K562 (cell line): Measurements from ENCODE around the gene MAMDC4. TPM values are rescaled to one million over a fixed set of nuclear protein-coding genes. Genes with fewer than 3 reads are reported as not detected.

ENCODE experiments used
- BRCA1 ChIP-seq, 2 experiments: fragments of 450-650 bp in 1 of 2; sonication (generic) in 1 of 2; formaldehyde crosslinking in 1 of 2; IDR thresholded peaks; 2 replicates each; pipeline versions ENCODE4 v1.5.0 to v1.6.1; 2017 to 2020; ENCODE audit warnings: mild to moderate bottlenecking in 1 of 2, missing genetic modification reagents in 1 of 2
- NCOR1 ChIP-seq: fragments of 450-650 bp; IDR thresholded peaks from 2 replicates; pipeline ENCODE4 v1.6.1; 2016; ENCODE audit warnings: mild to moderate bottlenecking, moderate library complexity
- OTX1 ChIP-seq: fragments of 450-650 bp; formaldehyde crosslinking; IDR thresholded peaks from 2 replicates; pipeline ENCODE4 v1.4.0; 2022; ENCODE audit warnings: mild to moderate bottlenecking
- PCBP1 ChIP-seq: fragments of 200-400 bp; formaldehyde crosslinking; IDR thresholded peaks from 2 replicates; pipeline ENCODE4 v1.6.1; 2018; ENCODE audit warnings: mild to moderate bottlenecking, low read depth, low read length; ENCODE audit not compliant: poor library complexity, severe bottlenecking
- PCBP2 ChIP-seq: fragments of 200-400 bp; formaldehyde crosslinking; IDR thresholded peaks from 2 replicates; pipeline ENCODE4 v1.6.1; 2018; ENCODE audit warnings: low read length, low read depth, mild to moderate bottlenecking, moderate library complexity; ENCODE audit not compliant: poor library complexity, severe bottlenecking
- SAP30 ChIP-seq: fragments of 200-600 bp; sonication (generic); IDR thresholded peaks from 2 replicates; pipeline ENCODE4 v1.6.1; 2012; ENCODE audit warnings: borderline replicate concordance, low read depth, mild to moderate bottlenecking, moderate library complexity, low read length, control low read depth, inconsistent platforms; ENCODE audit not compliant: insufficient read depth, poor library complexity, severe bottlenecking
- TAL1 ChIP-seq: fragments of 450-650 bp; IDR thresholded peaks from 2 replicates; pipeline ENCODE4 v1.6.1; 2016; ENCODE audit warnings: mild to moderate bottlenecking
- THRAP3 ChIP-seq: fragments of 450-650 bp; IDR thresholded peaks from 2 replicates; pipeline ENCODE4 v1.6.1; 2016; ENCODE audit warnings: mild to moderate bottlenecking, inconsistent platforms, borderline replicate concordance
- ZEB2 ChIP-seq: fragments of 450-650 bp; IDR thresholded peaks from 2 replicates; pipeline ENCODE4 v1.6.1; 2016
- ZNF121 ChIP-seq: sonication (generic); formaldehyde crosslinking; conservative IDR thresholded peaks from 2 replicates; pipeline ENCODE4 v1.8.0; 2022; ENCODE audit warnings: missing genetic modification reagents
- polyA plus RNA-seq, 8 experiments: library from polyadenylated mRNA; depleted of rRNA in 4 of 8; stranded (reverse) in 5 of 8; unstranded in 3 of 8; fragments of >200 nt; fragmentation: Nextera tagmentation in 2 of 8; fragmentation: Illumina TruSeq in 1 of 8; extraction: Ambion mirVana in 2 of 8; extraction: Trizol in 1 of 8; gene quantifications; 2 replicates each; pipeline versions ENCODE4 v1.2.1 to v1.2.3, GENCODE V29; 2011 to 2014; ENCODE audit warnings: inconsistent platforms in 1 of 8, missing spikeins in 1 of 8
- total RNA-seq, 7 experiments: library from RNA; depleted of rRNA in 6 of 7; stranded (reverse); fragments of >200 nt in 6 of 7; fragmentation: Illumina TruSeq in 2 of 7; extraction: Trizol in 2 of 7; gene quantifications; 2 replicates each; pipeline versions ENCODE4 v1.2.1 to v1.2.3, GENCODE V29; 2011 to 2021; ENCODE audit warnings: low replicate concordance in 1 of 7
- TF ChIP-seq, protein P1 (sequence below): fragments of 450-650 bp; IDR thresholded peaks from 2 replicates; pipeline ENCODE4 v1.6.1; 2016; ENCODE audit warnings: mild to moderate bottlenecking
- TF ChIP-seq, protein P2 (sequence below): sonication (generic); formaldehyde crosslinking; IDR thresholded peaks from 2 replicates; pipeline ENCODE4 v1.8.0; 2022; ENCODE audit warnings: mild to moderate bottlenecking, missing genetic modification reagents
- TF ChIP-seq, protein P3 (sequence below): fragments of 450-650 bp; IDR thresholded peaks from one replicate; pipeline ENCODE4 v1.6.1; 2018; ENCODE audit warnings: mild to moderate bottlenecking, moderate library complexity; ENCODE audit not compliant: partially characterized antibody
- TF ChIP-seq, protein P4 (sequence below): sonication (generic); formaldehyde crosslinking; IDR thresholded peaks from 2 replicates; pipeline ENCODE4 v1.5.0; 2020; ENCODE audit warnings: missing genetic modification reagents
- TF ChIP-seq, protein P5 (sequence below): sonication (generic); formaldehyde crosslinking; IDR thresholded peaks from 2 replicates; pipeline ENCODE4 v1.4.0; 2020; ENCODE audit warnings: mild to moderate bottlenecking, missing genetic modification reagents
- TF ChIP-seq, protein P6 (sequence below): fragments of 250-450 bp; sonication (Bioruptor Pico); IDR thresholded peaks from 2 replicates; pipeline ENCODE4 v1.5.0; 2021; ENCODE audit warnings: mild to moderate bottlenecking, borderline replicate concordance

MAMDC4 gene
- total and polyA plus RNA-seq, 9 of the 15 experiments (the other 6 are each of a cell fraction or from before 2014, with no cell fraction given) = 0.03 to 10.8 (median 1.5) TPM

DNA sequence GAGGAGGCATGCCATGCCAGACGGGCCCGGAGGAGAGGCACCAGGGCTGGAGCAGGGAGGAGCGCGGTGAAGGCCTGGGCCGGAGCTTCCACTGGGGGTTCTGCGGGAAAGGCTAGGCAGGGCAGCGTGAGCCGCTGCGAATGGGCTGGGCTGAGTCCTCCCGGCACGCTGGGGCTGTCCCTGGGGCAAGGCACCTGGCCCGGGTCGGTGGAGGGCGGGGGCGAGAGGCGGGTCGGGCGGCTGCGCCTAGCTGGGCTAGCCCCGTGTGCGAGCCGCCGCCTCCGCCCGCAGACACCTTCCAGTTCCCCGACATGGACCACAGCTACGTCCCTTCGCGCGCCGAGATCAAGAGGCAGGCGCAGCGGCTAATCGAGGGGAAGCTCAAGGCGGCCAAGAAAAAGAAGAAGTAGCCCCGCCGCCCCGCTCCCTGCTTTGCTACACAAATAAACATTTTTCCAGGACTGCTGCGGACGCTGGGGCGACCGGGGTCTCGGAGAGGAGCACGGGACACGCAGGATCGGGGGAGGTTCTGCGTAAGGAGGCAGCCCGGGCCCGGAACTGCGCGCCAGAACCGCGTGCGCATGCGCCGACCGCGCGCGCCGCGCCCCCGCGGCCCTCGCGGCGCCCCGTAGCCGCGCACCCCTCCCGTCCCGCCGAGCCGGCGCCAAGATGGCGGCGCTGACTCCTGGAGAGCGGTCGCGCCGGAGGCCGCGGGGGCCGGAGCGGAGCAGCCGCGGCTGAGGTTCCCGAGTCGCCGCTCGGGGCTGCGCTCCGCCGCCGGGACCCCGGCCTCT is 44.7 kb upstream of the MAMDC4 start, which contains the start of gene RABL6 (continued):
- TF ChIP-seq, protein P1, sequence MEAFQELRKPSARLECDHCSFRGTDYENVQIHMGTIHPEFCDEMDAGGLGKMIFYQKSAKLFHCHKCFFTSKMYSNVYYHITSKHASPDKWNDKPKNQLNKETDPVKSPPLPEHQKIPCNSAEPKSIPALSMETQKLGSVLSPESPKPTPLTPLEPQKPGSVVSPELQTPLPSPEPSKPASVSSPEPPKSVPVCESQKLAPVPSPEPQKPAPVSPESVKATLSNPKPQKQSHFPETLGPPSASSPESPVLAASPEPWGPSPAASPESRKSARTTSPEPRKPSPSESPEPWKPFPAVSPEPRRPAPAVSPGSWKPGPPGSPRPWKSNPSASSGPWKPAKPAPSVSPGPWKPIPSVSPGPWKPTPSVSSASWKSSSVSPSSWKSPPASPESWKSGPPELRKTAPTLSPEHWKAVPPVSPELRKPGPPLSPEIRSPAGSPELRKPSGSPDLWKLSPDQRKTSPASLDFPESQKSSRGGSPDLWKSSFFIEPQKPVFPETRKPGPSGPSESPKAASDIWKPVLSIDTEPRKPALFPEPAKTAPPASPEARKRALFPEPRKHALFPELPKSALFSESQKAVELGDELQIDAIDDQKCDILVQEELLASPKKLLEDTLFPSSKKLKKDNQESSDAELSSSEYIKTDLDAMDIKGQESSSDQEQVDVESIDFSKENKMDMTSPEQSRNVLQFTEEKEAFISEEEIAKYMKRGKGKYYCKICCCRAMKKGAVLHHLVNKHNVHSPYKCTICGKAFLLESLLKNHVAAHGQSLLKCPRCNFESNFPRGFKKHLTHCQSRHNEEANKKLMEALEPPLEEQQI = no peak
- TF ChIP-seq TAL1 (no peak), SAP30 (no peak), ZNF121 (CRISPR knock-in tag) (no peak), ZEB2 (no peak), OTX1 (CRISPR knock-in tag) (no peak), BRCA1 (IDR thresholded peaks at IDR 0.05) (no peak), BRCA1 (CRISPR knock-in tag; IDR thresholded peaks at IDR 0.05) (no peak), PCBP2 (no peak), THRAP3 (no peak), PCBP1 (no peak), NCOR1 (no peak)
- TF ChIP-seq, protein P2, sequence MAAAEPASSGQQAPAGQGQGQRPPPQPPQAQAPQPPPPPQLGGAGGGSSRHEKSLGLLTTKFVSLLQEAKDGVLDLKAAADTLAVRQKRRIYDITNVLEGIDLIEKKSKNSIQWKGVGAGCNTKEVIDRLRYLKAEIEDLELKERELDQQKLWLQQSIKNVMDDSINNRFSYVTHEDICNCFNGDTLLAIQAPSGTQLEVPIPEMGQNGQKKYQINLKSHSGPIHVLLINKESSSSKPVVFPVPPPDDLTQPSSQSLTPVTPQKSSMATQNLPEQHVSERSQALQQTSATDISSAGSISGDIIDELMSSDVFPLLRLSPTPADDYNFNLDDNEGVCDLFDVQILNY (CRISPR knock-in tag) = no peak
- TF ChIP-seq, protein P3, sequence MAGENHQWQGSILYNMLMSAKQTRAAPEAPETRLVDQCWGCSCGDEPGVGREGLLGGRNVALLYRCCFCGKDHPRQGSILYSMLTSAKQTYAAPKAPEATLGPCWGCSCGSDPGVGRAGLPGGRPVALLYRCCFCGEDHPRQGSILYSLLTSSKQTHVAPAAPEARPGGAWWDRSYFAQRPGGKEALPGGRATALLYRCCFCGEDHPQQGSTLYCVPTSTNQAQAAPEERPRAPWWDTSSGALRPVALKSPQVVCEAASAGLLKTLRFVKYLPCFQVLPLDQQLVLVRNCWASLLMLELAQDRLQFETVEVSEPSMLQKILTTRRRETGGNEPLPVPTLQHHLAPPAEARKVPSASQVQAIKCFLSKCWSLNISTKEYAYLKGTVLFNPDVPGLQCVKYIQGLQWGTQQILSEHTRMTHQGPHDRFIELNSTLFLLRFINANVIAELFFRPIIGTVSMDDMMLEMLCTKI = no peak
- TF ChIP-seq, protein P4, sequence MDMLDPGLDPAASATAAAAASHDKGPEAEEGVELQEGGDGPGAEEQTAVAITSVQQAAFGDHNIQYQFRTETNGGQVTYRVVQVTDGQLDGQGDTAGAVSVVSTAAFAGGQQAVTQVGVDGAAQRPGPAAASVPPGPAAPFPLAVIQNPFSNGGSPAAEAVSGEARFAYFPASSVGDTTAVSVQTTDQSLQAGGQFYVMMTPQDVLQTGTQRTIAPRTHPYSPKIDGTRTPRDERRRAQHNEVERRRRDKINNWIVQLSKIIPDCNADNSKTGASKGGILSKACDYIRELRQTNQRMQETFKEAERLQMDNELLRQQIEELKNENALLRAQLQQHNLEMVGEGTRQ (CRISPR knock-in tag) = no peak
- TF ChIP-seq, protein P5, sequence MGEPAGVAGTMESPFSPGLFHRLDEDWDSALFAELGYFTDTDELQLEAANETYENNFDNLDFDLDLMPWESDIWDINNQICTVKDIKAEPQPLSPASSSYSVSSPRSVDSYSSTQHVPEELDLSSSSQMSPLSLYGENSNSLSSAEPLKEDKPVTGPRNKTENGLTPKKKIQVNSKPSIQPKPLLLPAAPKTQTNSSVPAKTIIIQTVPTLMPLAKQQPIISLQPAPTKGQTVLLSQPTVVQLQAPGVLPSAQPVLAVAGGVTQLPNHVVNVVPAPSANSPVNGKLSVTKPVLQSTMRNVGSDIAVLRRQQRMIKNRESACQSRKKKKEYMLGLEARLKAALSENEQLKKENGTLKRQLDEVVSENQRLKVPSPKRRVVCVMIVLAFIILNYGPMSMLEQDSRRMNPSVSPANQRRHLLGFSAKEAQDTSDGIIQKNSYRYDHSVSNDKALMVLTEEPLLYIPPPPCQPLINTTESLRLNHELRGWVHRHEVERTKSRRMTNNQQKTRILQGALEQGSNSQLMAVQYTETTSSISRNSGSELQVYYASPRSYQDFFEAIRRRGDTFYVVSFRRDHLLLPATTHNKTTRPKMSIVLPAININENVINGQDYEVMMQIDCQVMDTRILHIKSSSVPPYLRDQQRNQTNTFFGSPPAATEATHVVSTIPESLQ = no peak
- TF ChIP-seq, protein P6, sequence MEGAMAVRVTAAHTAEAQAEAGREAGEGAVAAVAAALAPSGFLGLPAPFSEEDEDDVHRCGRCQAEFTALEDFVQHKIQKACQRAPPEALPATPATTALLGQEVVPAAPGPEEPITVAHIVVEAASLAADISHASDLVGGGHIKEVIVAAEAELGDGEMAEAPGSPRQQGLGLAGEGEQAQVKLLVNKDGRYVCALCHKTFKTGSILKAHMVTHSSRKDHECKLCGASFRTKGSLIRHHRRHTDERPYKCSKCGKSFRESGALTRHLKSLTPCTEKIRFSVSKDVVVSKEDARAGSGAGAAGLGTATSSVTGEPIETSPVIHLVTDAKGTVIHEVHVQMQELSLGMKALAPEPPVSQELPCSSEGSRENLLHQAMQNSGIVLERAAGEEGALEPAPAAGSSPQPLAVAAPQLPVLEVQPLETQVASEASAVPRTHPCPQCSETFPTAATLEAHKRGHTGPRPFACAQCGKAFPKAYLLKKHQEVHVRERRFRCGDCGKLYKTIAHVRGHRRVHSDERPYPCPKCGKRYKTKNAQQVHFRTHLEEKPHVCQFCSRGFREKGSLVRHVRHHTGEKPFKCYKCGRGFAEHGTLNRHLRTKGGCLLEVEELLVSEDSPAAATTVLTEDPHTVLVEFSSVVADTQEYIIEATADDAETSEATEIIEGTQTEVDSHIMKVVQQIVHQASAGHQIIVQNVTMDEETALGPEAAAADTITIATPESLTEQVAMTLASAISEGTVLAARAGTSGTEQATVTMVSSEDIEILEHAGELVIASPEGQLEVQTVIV (CRISPR knock-in tag) = no peak
